Central memory CD8-positive, alpha-beta T cell (primary cell): Measurements from ENCODE around the gene APP.

Experiments used
- ATAC-seq: fragments of 150-1000 bp; cut with Tn5 transposase; replicated peaks from 2 replicates; pipeline ENCODE4 v1.10.0; 2022; ENCODE audit warnings: mild to moderate bottlenecking, moderate FRiP score, moderate number of reproducible peaks; ENCODE audit not compliant: poor library complexity, severe bottlenecking; ENCODE audit errors: extremely low read depth
- DNase-seq, 2 donors: peaks; one replicate each; pipeline ENCODE4 v3.0.0; 2021; ENCODE audit warnings: low spot score in 2 of 2
- H3K27ac Mint-ChIP-seq: one replicate; pipeline ENCODE4 v1.8.0; 2022; ENCODE audit warnings: low read depth, mild to moderate bottlenecking, moderate library complexity, mixed read lengths
- H3K27me3 Mint-ChIP-seq: one replicate; pipeline ENCODE4 v1.8.0; 2022; ENCODE audit warnings: mixed read lengths
- H3K36me3 Mint-ChIP-seq: one replicate; pipeline ENCODE4 v1.8.0; 2022; ENCODE audit warnings: mild to moderate bottlenecking, moderate library complexity, mixed read lengths; ENCODE audit not compliant: insufficient read depth
- H3K4me1 Mint-ChIP-seq: one replicate; pipeline ENCODE4 v1.8.0; 2022; ENCODE audit warnings: mixed read lengths
- H3K4me3 Mint-ChIP-seq: one replicate; pipeline ENCODE4 v1.8.0; 2022; ENCODE audit warnings: mild to moderate bottlenecking, moderate library complexity, mixed read lengths
- H3K9me3 Mint-ChIP-seq: one replicate; pipeline ENCODE4 v1.8.0; 2022; ENCODE audit warnings: mixed read lengths

Gene APP

DNA sequence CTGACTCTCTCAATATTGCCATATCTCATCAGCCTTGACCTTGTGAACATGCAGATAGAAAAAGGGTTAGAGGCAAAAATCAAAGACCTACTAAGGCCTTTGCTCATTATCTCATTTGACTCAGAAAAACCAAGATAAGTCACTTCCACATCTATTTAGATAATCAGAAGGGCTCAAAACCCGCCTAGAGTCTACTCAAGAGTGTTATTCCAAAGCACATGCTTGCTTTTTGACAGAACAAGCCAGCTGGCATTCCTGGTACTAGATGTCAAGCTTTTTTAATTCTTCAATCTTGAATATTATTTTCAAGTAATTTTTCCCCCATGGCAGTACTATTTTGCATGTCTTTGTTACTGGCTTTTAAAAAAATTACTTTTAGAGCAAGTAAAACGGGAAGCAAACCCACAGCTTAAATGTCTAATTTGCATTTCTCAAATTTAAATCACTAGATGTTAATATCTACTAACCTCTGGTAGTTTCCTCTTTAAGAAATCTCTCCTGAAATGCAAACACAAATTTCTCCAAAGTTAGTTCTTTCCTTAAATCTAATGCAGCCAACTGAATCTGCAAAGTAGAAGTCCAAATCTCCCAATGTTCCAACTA lies 51.5 kb downstream of the APP start:
- Mint-ChIP-seq H3K27me3 (no peaks in the 10 kb centered on the region), H3K4me1 (no peaks in the 10 kb centered on the region), H3K4me3 (no peak overlapping the region), H3K27ac (no peak overlapping the region), H3K36me3 (no peaks in the 10 kb centered on the region), H3K9me3 (no peaks in the 10 kb centered on the region)
- DNase-seq, result no peak
- no peak for ATAC-seq

DNA sequence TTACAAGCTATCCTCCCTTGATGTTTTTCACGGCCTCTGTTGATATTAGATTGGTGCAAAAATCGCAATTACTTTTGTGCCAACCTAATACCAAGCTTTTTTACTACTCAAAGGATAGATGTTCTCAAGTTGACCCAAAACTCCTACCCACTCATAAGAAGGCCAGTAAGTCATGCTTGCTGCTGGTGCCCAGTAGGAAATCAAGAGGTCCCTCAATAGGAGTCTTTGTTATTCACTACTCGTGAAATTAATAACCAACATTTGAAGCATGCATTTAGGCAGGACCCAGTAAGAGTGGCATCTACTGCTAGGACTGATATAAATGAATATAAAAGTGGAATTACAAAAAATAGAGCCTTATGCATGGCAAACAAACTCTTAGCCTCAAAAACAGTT lies 52.6 kb downstream of the APP start:
- ATAC-seq (no peak), DNase-seq (no peak)
- no peak overlapping the region for H3K4me3 Mint-ChIP-seq
- H3K4me1 Mint-ChIP-seq, result no peaks in the 10 kb centered on the region
- H3K36me3 Mint-ChIP-seq, result no peaks in the 10 kb centered on the region
- H3K27ac Mint-ChIP-seq, result no peak overlapping the region
- H3K9me3 Mint-ChIP-seq, result no peaks in the 10 kb centered on the region
- no peaks in the 10 kb centered on the region for H3K27me3 Mint-ChIP-seq

DNA sequence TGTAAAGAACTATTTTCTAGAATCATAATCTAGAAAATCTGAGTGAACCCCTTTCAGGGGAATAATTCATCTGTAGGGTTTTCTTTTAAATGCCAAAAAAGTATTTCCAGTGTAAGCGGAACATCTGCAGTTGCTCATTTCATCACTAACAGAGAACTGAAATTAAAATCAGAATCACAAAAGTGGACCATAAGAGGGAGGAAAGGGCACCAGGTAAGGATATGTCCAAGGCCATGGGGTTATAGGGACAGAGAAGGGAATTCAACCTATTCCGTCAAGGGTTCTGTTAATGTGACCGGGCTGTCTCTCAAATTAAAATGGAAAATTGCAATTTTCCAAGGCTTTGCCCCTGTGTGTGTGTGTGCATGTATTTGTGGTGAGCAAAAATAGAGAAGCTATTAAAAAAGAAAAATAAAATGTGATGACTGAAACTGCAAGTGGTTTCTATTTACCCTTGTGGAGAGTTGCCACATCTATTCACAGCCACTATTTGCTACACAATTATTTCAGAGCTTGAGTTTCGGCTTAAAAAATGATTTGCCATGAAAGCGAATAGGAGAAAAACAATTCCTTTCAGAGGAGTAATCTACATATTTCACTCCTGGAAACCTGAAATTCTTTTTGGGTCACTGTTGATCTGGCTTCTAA lies 53.1 kb downstream of the APP start:
- no peak for DNase-seq

DNA sequence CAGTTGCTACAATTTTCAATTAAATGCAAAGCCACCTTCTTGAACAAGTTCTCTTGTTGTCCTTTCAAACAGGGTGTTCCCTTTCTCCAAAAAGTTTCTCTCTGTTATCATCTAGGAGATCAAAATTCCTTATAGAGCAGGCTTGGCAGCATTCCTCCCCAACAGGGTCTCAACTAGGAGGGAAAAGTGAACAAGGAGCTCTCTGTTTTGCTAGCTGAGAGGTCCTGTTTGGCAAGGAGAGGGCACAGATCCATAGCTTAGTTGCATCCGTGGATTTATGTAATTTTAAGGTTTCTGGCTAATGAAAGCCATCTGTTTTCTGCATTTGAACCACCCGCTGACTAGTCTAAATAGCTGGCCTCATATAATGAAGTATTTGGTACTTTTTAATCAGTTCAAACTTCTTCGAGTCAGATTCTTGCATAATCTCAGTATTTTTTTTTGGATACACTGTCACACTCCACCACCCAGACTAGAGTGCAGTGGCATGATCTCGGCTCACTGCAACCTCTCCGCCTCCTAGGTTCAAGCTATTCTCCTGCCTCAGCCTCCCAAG lies 54.0 kb downstream of the APP start:
- no peaks in the 10 kb centered on the region for H3K27me3 Mint-ChIP-seq
- no peaks in the 10 kb centered on the region for H3K36me3 Mint-ChIP-seq
- ATAC-seq, result no peak
- no peak overlapping the region for H3K4me3 Mint-ChIP-seq
- no peak overlapping the region for H3K27ac Mint-ChIP-seq
- no peaks in the 10 kb centered on the region for H3K9me3 Mint-ChIP-seq
- no peaks in the 10 kb centered on the region for H3K4me1 Mint-ChIP-seq
- no peak for DNase-seq

More for the DNA sequence above, 53.1 kb downstream of the APP start:
- ATAC-seq, result no peak
- H3K27me3 Mint-ChIP-seq, result no peaks in the 10 kb centered on the region
- H3K4me1 Mint-ChIP-seq, result no peaks in the 10 kb centered on the region
- H3K27ac Mint-ChIP-seq, result no peak overlapping the region
- H3K9me3 Mint-ChIP-seq, result no peaks in the 10 kb centered on the region
- no peak overlapping the region for H3K4me3 Mint-ChIP-seq
- H3K36me3 Mint-ChIP-seq, result no peaks in the 10 kb centered on the region

DNA sequence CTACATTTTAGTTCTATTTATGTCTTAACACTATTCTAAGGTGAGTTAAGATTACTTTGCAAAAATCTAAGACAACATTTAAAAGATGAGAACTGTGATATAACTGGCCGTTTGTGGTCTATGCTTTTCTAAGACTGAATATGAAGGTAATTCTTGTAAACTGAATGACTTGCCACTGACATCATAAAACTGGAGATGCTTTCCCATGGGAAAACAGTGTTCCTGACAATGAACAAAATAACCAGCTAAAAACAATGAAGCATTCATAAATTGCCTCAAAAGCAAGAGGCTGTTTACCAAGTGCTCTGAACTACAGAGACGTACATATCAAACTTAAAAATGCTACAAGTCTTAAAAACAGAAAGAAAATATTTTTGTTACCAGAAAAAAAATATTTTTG lies 54.7 kb downstream of the APP start:
- Mint-ChIP-seq H3K27me3 (no peaks in the 10 kb centered on the region), H3K36me3 (no peaks in the 10 kb centered on the region), H3K27ac (no peak overlapping the region), H3K9me3 (no peaks in the 10 kb centered on the region), H3K4me1 (no peaks in the 10 kb centered on the region), H3K4me3 (no peak overlapping the region)
- ATAC-seq, result no peak
- DNase-seq, result no peak

DNA sequence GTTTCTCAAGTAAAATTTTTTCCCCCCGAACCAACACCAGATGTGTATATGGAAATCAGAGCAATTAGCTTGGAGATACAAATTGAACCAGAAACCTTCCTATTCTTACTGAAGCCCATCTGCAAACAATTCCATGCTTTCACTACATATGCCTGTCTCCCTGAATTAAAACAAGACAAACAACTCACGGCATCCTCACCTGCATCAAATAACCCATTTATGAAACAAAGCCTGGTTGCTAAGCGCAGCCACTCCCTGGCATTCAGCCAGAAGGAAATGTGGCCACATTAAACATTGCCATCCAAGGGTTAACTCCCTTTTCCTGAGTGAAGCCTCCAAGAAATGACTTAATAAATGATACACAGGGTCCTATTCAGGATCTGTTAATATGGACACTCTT lies 55.3 kb downstream of the APP start:
- no peaks in the 10 kb centered on the region for H3K36me3 Mint-ChIP-seq
- no peak overlapping the region for H3K27ac Mint-ChIP-seq
- H3K9me3 Mint-ChIP-seq, result no peaks in the 10 kb centered on the region
- no peak overlapping the region for H3K4me3 Mint-ChIP-seq
- no peaks in the 10 kb centered on the region for H3K27me3 Mint-ChIP-seq
- DNase-seq, result no peak
- H3K4me1 Mint-ChIP-seq, result no peaks in the 10 kb centered on the region
- ATAC-seq, result no peak

DNA sequence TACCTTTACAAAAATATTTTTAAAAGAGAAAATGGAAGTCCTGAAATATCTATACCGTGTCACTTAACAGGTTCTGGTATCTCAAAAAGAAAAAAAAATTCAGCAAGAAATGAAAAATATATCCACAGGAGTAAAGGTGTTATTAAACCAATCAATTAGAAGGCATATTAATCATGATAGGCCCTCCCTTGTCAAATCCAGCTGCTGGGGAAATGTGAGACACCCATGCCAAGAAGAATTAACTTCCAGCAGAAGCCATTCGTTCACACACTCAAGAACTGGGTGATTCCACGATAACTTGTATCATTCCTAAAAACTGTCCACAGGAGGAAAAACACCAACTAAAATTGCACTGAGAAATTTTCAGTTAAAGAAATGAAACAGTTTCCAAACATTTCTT lies 57.6 kb downstream of the APP start:
- H3K4me1 Mint-ChIP-seq, result no peaks in the 10 kb centered on the region
- no peak for DNase-seq
- H3K27me3 Mint-ChIP-seq, result no peaks in the 10 kb centered on the region
- H3K36me3 Mint-ChIP-seq, result no peaks in the 10 kb centered on the region
- H3K4me3 Mint-ChIP-seq, result no peak overlapping the region
- no peak for ATAC-seq
- H3K9me3 Mint-ChIP-seq, result no peaks in the 10 kb centered on the region
- no peak overlapping the region for H3K27ac Mint-ChIP-seq

DNA sequence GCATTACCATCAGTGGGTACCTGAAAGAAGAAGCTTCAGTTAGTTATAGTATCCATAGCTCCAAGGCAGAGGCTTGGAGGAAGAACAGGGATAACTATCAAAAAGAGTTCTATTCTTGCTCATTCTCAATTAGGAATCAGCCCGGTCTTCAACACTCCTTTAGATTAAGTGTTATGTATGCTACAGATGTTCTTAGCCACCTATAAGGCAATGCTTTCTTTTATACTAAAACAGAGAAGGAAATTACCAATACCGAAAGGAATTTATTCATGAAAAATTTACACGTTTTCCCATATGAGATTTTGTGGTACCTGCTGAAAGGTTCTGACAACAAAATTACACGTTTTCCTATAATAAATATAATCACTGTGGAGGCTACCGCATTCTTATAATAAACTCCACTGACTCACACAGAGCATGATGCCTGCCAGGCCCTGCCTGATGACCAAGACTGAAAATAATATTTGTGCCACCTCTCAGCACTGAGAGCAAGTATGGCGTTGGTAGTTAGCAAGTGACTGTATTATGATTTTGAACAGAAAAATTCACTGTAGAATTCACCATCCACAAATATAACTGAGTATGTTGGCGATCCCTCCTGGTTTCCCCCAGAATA lies 58.3 kb downstream of the APP start:
- Mint-ChIP-seq H3K4me3 (no peak overlapping the region), H3K36me3 (no peaks in the 10 kb centered on the region), H3K9me3 (peaks cover 4% of the 10 kb centered on the region), H3K27me3 (no peaks in the 10 kb centered on the region), H3K27ac (no peak overlapping the region), H3K4me1 (no peaks in the 10 kb centered on the region)
- no peak for ATAC-seq
- DNase-seq, result no peak

DNA sequence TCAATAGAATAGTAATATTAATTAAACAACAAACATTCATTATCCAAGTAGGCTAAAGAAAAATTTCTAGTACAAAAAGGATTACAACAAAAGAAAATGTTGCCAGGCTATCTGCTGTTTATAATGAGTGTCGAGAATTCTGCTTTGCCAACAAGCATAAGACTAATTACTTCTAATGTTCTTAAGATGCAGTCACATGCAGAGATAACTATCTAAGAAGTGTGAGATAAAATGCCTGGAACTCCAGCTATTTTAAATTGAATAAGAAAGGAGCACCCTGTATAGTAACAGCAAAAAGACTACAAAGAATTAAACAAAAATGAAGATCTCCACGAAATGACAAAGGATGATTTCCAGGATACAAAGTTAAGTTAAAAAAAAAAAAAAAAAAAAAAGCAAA lies 59.9 kb downstream of the APP start:
- Mint-ChIP-seq H3K27me3 (no peaks in the 10 kb centered on the region), H3K9me3 (peaks cover 5% of the 10 kb centered on the region), H3K4me1 (no peaks in the 10 kb centered on the region), H3K4me3 (no peak overlapping the region), H3K27ac (no peak overlapping the region), H3K36me3 (no peaks in the 10 kb centered on the region)
- ATAC-seq, result no peak
- DNase-seq, result no peak

DNA sequence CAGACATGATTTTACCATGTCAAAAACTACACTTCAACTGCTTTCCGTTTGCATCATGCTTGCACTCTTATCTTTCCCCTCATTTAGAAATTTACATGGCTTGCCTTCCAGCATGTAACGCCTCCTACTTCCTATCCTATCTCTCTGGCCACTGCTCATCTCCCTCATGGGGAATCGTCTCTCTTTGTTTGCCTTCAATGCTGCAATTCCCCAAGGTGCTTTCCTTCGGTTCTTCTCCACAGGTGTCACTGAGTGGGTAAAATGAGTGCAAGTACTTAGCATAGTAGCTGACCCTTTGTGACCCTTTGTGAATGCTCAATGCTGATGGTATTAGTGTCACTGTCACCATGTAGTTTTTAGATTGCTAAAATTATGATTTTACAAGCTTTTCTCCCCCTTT lies 63.1 kb downstream of the APP start:
- Mint-ChIP-seq H3K27me3 (no peaks in the 10 kb centered on the region), H3K9me3 (peaks cover 5% of the 10 kb centered on the region), H3K4me1 (no peaks in the 10 kb centered on the region), H3K36me3 (no peaks in the 10 kb centered on the region), H3K4me3 (no peak overlapping the region), H3K27ac (no peak overlapping the region)
- no peak for DNase-seq
- ATAC-seq, result no peak

DNA sequence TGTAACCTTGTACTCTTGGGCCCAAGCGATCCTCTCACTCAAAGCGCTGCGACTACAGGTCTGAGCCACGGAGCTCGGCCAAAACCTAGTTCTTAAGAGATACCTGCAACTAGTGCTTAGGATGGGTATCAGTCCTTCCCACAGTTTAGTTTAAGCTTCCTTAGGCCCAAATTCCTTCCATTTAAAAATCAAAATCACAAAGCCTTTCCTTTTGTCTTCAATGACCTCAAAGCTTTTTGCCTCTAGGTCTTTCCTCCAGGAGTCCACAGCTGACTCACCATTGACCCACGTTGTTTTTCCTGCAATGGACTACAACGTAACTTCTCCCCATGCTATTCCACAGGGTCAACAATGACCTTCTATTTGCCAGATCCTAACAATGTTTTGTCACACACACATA lies 64.0 kb downstream of the APP start:
- Mint-ChIP-seq H3K4me1 (no peaks in the 10 kb centered on the region), H3K36me3 (no peaks in the 10 kb centered on the region), H3K27me3 (no peaks in the 10 kb centered on the region), H3K9me3 (peaks cover 5% of the 10 kb centered on the region), H3K27ac (no peak overlapping the region), H3K4me3 (no peak overlapping the region)
- ATAC-seq, result no peak
- no peak for DNase-seq

DNA sequence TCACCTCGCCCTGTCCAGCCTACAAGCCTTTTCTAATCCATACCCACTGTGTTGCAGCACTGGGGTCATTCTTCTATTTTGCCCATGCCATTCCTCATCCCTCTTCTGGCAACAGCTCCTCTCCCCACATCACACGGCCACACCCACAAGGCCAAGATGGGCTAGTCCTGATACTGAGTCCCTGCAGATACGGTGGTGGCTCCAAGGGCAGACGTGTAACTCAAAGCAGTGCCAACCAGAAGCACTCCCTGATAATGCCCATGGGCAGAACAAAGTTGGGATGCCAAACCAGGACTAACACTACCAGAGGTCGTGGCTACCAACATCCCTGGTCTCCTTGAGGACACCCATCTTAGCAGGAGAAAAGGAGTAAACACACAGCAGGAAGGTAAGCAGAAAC lies 64.8 kb downstream of the APP start:
- Mint-ChIP-seq H3K27me3 (no peaks in the 10 kb centered on the region), H3K4me1 (no peaks in the 10 kb centered on the region), H3K36me3 (no peaks in the 10 kb centered on the region), H3K9me3 (peaks cover 5% of the 10 kb centered on the region), H3K27ac (no peak overlapping the region), H3K4me3 (no peak overlapping the region)
- DNase-seq (no peak), ATAC-seq (no peak)

DNA sequence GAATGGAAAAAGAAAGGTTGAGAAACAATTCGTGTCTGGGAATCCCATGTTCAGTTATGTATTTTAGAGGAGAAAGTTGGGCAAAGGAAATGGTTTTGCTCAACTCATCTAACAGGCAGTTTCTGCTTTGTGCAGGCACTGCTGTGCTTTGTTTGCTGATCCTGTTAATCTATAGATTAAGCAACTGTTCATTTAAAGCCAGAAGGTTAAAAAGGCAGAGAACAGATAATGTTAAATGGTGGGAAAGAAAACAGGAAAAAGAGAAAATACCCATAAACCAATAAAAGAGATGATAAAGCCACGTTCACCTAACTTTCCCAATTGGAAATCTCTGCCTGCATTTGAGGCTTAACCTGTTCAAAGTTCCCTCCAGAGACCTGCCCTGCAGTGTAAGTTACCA lies 70.0 kb downstream of the APP start:
- Mint-ChIP-seq H3K9me3 (no peaks in the 10 kb centered on the region), H3K27me3 (no peaks in the 10 kb centered on the region), H3K36me3 (peaks cover 1% of the 10 kb centered on the region), H3K4me3 (no peak overlapping the region), H3K27ac (no peak overlapping the region), H3K4me1 (no peaks in the 10 kb centered on the region)
- ATAC-seq (no peak), DNase-seq (no peak)
